ENCODE data around the gene NPAS2. TPM values are rescaled to one million over a fixed set of nuclear protein-coding genes. Genes with fewer than 3 reads are reported as not detected.

The NPAS2 gene
- total RNA-seq, 1 experiment from 2014 or later, result 42.3 TPM

- DNase-seq (ENCODE audit: extremely low read depth, low read depth), result no peak
Observed at GRCh38 chr2:100980046-100980445, 160.1 kb downstream of the NPAS2 start.

GRCh38 chr2:100981011-100981410 lies 161.1 kb downstream of the NPAS2 start:
- no peak for DNase-seq (ENCODE audit: extremely low read depth, low read depth)

- no peak for DNase-seq (ENCODE audit: extremely low read depth, low read depth)
Observed at GRCh38 chr2:100982431-100982861, 162.5 kb downstream of the NPAS2 start.

- DNase-seq (ENCODE audit: extremely low read depth, low read depth), result no peak
Observed at GRCh38 chr2:100983201-100983600, 163.3 kb downstream of the NPAS2 start.

- no peak for DNase-seq (ENCODE audit: extremely low read depth, low read depth)
Observed at GRCh38 chr2:100983684-100984310, 163.9 kb downstream of the NPAS2 start.

- peak; percentile 79 for DNase-seq (ENCODE audit: extremely low read depth, low read depth)
Observed at GRCh38 chr2:100984892-100985307, 165.0 kb downstream of the NPAS2 start.

GRCh38 chr2:100986157-100986556 lies 166.2 kb downstream of the NPAS2 start:
- DNase-seq (ENCODE audit: extremely low read depth, low read depth), result no peak

GRCh38 chr2:100987536-100987935 lies 167.6 kb downstream of the NPAS2 start:
- no peak for DNase-seq (ENCODE audit: extremely low read depth, low read depth)

GRCh38 chr2:100987974-100988373 lies 168.0 kb downstream of the NPAS2 start:
- no peak for DNase-seq (ENCODE audit: extremely low read depth, low read depth)

GRCh38 chr2:100988630-100989417 lies 168.9 kb downstream of the NPAS2 start:
- no peak for DNase-seq (ENCODE audit: extremely low read depth, low read depth)

GRCh38 chr2:100989666-100990065 lies 169.7 kb downstream of the NPAS2 start:
- DNase-seq (ENCODE audit: extremely low read depth, low read depth), result no peak

- DNase-seq (ENCODE audit: extremely low read depth, low read depth), result no peak
Observed at GRCh38 chr2:100990166-100990565, 170.2 kb downstream of the NPAS2 start.

- DNase-seq (ENCODE audit: extremely low read depth, low read depth), result no peak
Observed at GRCh38 chr2:100990650-100991403, 170.9 kb downstream of the NPAS2 start.

GRCh38 chr2:100991404-100991773 lies 171.4 kb downstream of the NPAS2 start:
- DNase-seq (ENCODE audit: extremely low read depth, low read depth), result no peak

- DNase-seq (ENCODE audit: extremely low read depth, low read depth), result no peak
Observed at GRCh38 chr2:100992262-100992661, 172.3 kb downstream of the NPAS2 start.

- DNase-seq (ENCODE audit: extremely low read depth, low read depth), result no peak
Observed at GRCh38 chr2:100993294-100993693, 173.4 kb downstream of the NPAS2 start.

- DNase-seq (ENCODE audit: extremely low read depth, low read depth), result no peak
Observed at GRCh38 chr2:100995309-100996075, 175.6 kb downstream of the NPAS2 start.

GRCh38 chr2:100997509-100998234 lies 177.7 kb downstream of the NPAS2 start:
- DNase-seq (ENCODE audit: extremely low read depth, low read depth), result no peak

GRCh38 chr2:100998235-100998573 lies 178.3 kb downstream of the NPAS2 start:
- no peak for DNase-seq (ENCODE audit: extremely low read depth, low read depth)

- DNase-seq (ENCODE audit: extremely low read depth, low read depth), result no peak
Observed at GRCh38 chr2:100999995-101000394, 180.1 kb downstream of the NPAS2 start.

Data from NCI-H460 (cell line).